Measurements from ENCODE around the gene MRPL37.
"Not testable (repeated sequence)": the region's sequence is repeated elsewhere in the genome, so short reads cannot be mapped to it uniquely, and the experiment has no call there.

Gene MRPL37

GRCh38 chr1:54159733-54160316 is 40.1 kb upstream of the MRPL37 start:
- Histone ChIP-seq H3K4me3 (no peak overlapping the region), H3K27ac (no peak overlapping the region), H3K9me3 (ENCODE audit: low read depth, low read length) (no peaks in the 10 kb centered on the region), H3K36me3 (ENCODE audit: insufficient read depth, low read length) (no peaks in the 10 kb centered on the region), H3K9ac (ENCODE audit: insufficient read length) (no peak overlapping the region)
- DNase-seq (ENCODE audit: low read depth, low spot score) = no peak
- TF ChIP-seq EZH2 (IDR thresholded peaks at IDR 0.05) (no peak), FOXP2 (optimal IDR thresholded peaks at IDR 0.05; ENCODE audit: control extremely low read depth, extremely low read length, insufficient read depth) (no peak), POLR2AphosphoS5 (IDR thresholded peaks at IDR 0.05; ENCODE audit: borderline replicate concordance, low read depth, low read length) (no peak)

DNA sequence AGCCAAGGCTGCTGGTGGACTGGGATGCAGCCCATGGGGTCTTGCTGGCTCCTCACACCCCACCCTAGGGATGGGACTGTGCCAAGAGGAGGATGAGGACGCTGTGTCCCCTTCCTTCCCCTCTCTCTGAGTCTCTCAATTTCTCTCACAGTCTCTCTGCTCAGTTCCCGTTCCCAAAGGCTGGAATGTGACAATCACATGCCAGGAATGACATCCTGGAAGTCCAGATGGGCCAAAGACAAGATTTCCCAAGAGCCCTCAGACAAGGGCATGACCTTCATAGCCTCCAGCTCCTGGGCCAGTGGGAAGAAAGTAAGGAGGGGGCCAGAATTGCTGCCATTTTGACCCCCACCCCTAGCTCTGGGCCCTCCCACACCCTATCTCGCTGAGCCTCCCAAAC is 39.6 kb upstream of the MRPL37 start:
- H3K4me3 ChIP-seq = no peak overlapping the region
- H3K27ac ChIP-seq = no peak overlapping the region
- TF ChIP-seq EZH2 (IDR thresholded peaks at IDR 0.05) (no peak), POLR2AphosphoS5 (IDR thresholded peaks at IDR 0.05; ENCODE audit: borderline replicate concordance, low read depth, low read length) (no peak), FOXP2 (optimal IDR thresholded peaks at IDR 0.05; ENCODE audit: control extremely low read depth, extremely low read length, insufficient read depth) (no peak)
- H3K9ac ChIP-seq (ENCODE audit: insufficient read length) = no peak overlapping the region
- no peak for DNase-seq (ENCODE audit: low read depth, low spot score)
- H3K36me3 ChIP-seq (ENCODE audit: insufficient read depth, low read length) = no peaks in the 10 kb centered on the region
- H3K9me3 ChIP-seq (ENCODE audit: low read depth, low read length) = no peaks in the 10 kb centered on the region

GRCh38 chr1:54161495-54162168 is 38.3 kb upstream of the MRPL37 start:
- Histone ChIP-seq H3K9me3 (ENCODE audit: low read depth, low read length) (no peaks in the 10 kb centered on the region), H3K9ac (ENCODE audit: insufficient read length) (no peak overlapping the region), H3K4me3 (no peak overlapping the region), H3K36me3 (ENCODE audit: insufficient read depth, low read length) (no peaks in the 10 kb centered on the region), H3K27ac (no peak overlapping the region)
- DNase-seq (ENCODE audit: low read depth, low spot score) = no peak
- TF ChIP-seq EZH2 (IDR thresholded peaks at IDR 0.05) = no peak
- TF ChIP-seq FOXP2 (optimal IDR thresholded peaks at IDR 0.05; ENCODE audit: control extremely low read depth, extremely low read length, insufficient read depth) = no peak
- TF ChIP-seq POLR2AphosphoS5 (IDR thresholded peaks at IDR 0.05; ENCODE audit: borderline replicate concordance, low read depth, low read length) = no peak

DNA sequence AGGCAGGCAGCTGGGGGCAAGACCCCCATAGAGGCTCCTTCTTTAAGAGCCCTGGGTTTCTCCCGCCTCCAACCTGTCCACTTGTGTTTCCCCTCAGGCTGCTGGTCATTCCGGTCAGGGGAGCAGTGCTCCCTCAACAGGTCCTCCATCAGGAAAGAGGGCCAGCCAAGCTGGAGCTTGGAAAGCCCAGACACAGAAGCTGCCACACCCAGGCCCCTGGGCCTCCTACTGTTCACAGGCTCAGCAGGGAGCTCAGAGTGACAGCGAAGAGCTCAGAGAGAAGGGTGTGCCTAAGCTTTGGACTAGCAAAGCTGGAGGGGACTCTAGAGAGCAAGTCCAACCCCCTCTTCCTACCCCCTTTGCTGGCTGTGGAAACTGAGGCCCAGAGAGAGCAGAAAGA is 36.9 kb upstream of the MRPL37 start:
- TF ChIP-seq POLR2AphosphoS5 (IDR thresholded peaks at IDR 0.05; ENCODE audit: borderline replicate concordance, low read depth, low read length) = no peak
- TF ChIP-seq FOXP2 (optimal IDR thresholded peaks at IDR 0.05; ENCODE audit: control extremely low read depth, extremely low read length, insufficient read depth) = no peak
- no peak for TF ChIP-seq EZH2 (IDR thresholded peaks at IDR 0.05)
- DNase-seq (ENCODE audit: low read depth, low spot score) = no peak
- H3K4me3 ChIP-seq = no peak overlapping the region
- H3K27ac ChIP-seq = no peak overlapping the region
- no peak overlapping the region for H3K9ac ChIP-seq (ENCODE audit: insufficient read length)
- no peaks in the 10 kb centered on the region for H3K36me3 ChIP-seq (ENCODE audit: insufficient read depth, low read length)
- H3K9me3 ChIP-seq (ENCODE audit: low read depth, low read length) = no peaks in the 10 kb centered on the region

GRCh38 chr1:54163573-54163972 is 36.4 kb upstream of the MRPL37 start:
- DNase-seq (ENCODE audit: low read depth, low spot score) = no peak
- H3K27ac ChIP-seq = no peak overlapping the region
- TF ChIP-seq FOXP2 (optimal IDR thresholded peaks at IDR 0.05; ENCODE audit: control extremely low read depth, extremely low read length, insufficient read depth) (no peak), EZH2 (IDR thresholded peaks at IDR 0.05) (no peak), POLR2AphosphoS5 (IDR thresholded peaks at IDR 0.05; ENCODE audit: borderline replicate concordance, low read depth, low read length) (no peak)
- no peaks in the 10 kb centered on the region for H3K36me3 ChIP-seq (ENCODE audit: insufficient read depth, low read length)
- no peaks in the 10 kb centered on the region for H3K9me3 ChIP-seq (ENCODE audit: low read depth, low read length)
- no peak overlapping the region for H3K4me3 ChIP-seq
- no peak overlapping the region for H3K9ac ChIP-seq (ENCODE audit: insufficient read length)

DNA sequence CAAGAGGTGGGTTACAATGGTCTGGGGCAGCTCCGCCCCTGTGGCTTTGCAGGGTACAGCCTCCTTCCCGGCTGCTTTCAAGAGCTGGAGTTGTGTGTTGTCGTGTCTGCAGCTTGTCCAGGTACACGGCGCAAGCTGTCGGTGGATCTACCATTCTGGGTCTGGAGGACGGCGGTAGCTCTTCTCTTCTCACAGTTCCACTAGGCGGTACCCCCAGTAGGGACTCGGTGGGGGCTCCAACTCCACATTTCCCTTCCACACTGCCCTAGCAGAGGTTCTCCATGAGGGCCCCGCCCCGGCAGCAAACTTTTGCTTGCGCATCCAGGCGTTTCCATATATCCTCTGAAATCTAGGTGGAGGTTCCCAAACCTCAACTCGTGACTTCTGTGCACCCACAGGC is 34.8 kb upstream of the MRPL37 start:
- no peak overlapping the region for H3K27ac ChIP-seq
- H3K4me3 ChIP-seq = no peak overlapping the region
- no peaks in the 10 kb centered on the region for H3K36me3 ChIP-seq (ENCODE audit: insufficient read depth, low read length)
- H3K9ac ChIP-seq (ENCODE audit: insufficient read length) = no peak overlapping the region
- TF ChIP-seq FOXP2 (optimal IDR thresholded peaks at IDR 0.05; ENCODE audit: control extremely low read depth, extremely low read length, insufficient read depth) (no peak), EZH2 (IDR thresholded peaks at IDR 0.05) (no peak), POLR2AphosphoS5 (IDR thresholded peaks at IDR 0.05; ENCODE audit: borderline replicate concordance, low read depth, low read length) (no peak)
- H3K9me3 ChIP-seq (ENCODE audit: low read depth, low read length) = no peaks in the 10 kb centered on the region
- DNase-seq (ENCODE audit: low read depth, low spot score) = no peak

DNA sequence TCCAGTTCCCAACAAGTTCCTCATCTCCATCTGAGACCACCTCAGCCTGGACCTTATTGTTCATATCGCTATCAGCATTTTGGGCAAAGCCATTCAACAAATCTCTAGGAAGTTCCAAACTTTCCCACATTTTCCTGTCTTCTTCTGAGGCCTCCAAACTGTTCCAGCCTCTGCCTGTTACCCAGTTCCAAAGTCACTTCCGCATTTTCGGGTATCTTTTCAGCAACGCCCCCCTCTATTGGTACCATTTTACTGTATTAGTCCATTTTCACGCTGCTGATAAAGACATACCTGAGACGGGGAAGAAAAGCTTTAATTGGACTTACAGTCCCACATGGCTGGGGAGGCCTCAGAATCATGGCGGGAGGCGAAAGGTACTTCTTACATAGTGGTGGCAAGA is 33.6 kb upstream of the MRPL37 start:
- not testable (repeated sequence) for H3K27ac ChIP-seq; H3K9ac ChIP-seq (ENCODE audit: insufficient read length); DNase-seq (ENCODE audit: low read depth, low spot score); H3K9me3 ChIP-seq (ENCODE audit: low read depth, low read length); H3K36me3 ChIP-seq (ENCODE audit: insufficient read depth, low read length); H3K4me3 ChIP-seq

DNA sequence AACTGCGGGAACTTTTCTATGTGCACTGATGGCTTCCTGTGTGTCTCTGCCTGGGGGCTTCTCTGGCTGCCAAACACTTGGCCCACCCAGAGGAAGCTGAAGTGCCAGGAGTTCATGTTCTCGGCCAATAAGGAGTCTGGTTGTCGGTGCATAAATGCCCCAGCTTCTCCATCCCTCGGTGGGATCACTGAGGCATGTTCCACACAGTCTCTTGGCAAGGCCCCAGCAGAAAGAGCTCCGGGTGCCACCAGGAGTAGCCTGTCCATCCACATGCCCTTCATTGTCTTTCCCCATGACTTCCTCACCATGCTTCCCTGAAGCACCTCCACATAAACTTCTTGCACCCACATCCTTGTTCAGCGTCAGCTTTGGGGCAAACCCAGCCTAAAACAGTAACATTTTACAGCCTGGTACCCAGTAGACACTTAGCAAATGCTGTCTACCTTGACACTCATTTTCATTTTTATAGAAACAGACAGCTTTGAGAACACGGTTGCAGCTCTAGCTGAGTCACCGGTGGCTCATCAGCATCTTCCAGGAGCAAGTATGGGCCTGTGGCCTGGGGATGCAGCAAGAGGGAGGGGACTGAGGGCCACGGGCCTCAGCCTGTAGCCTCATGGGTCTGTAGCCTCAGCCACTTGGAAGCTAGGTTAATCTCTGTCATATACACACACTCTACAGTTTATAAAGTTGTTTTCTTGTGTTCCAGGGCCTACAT is 32.4 kb upstream of the MRPL37 start:
- DNase-seq (ENCODE audit: low read depth, low spot score) = no peak
- no peaks in the 10 kb centered on the region for H3K9me3 ChIP-seq (ENCODE audit: low read depth, low read length)
- no peaks in the 10 kb centered on the region for H3K36me3 ChIP-seq (ENCODE audit: insufficient read depth, low read length)
- TF ChIP-seq FOXP2 (optimal IDR thresholded peaks at IDR 0.05; ENCODE audit: control extremely low read depth, extremely low read length, insufficient read depth) = no peak
- no peak for TF ChIP-seq EZH2 (IDR thresholded peaks at IDR 0.05)
- TF ChIP-seq POLR2AphosphoS5 (IDR thresholded peaks at IDR 0.05; ENCODE audit: borderline replicate concordance, low read depth, low read length) = no peak
- H3K4me3 ChIP-seq = no peak overlapping the region
- H3K27ac ChIP-seq = no peak overlapping the region
- no peak overlapping the region for H3K9ac ChIP-seq (ENCODE audit: insufficient read length)
